GM12878 (cell line): ENCODE results near the gene PFKP. TPM values are rescaled to one million over a fixed set of nuclear protein-coding genes. Genes with fewer than 3 reads are reported as not detected.

Experiments used
- EZH2 ChIP-seq: IDR thresholded peaks from 2 replicates; pipeline ENCODE4 v1.6.1; 2012; ENCODE audit warnings: low read depth, mild to moderate bottlenecking, control low read depth, inconsistent platforms, low read length, borderline replicate concordance; ENCODE audit not compliant: control insufficient read depth
- HDAC2 ChIP-seq: fragments of 200-600 bp; sonication (generic); IDR thresholded peaks from 2 replicates; pipeline ENCODE4 v1.6.1; 2017
- KDM1A ChIP-seq: fragments of 200-600 bp; sonication (generic); IDR thresholded peaks from 2 replicates; pipeline ENCODE4 v1.6.1; 2016; ENCODE audit warnings: borderline replicate concordance
- NBN ChIP-seq: fragments of 450-650 bp; IDR thresholded peaks from 2 replicates; pipeline ENCODE4 v1.6.1; 2016
- NFIC ChIP-seq: IDR thresholded peaks from 2 replicates; pipeline ENCODE4 v1.6.1; 2012; ENCODE audit warnings: low read depth, mild to moderate bottlenecking, inconsistent platforms, low read length, moderate library complexity
- NFYB ChIP-seq: IDR thresholded peaks from 2 replicates; pipeline ENCODE4 v1.6.1; 2011; ENCODE audit warnings: low read depth, mild to moderate bottlenecking, low read length, improper control_type of control experiment, moderate library complexity; ENCODE audit not compliant: insufficient read depth
- RUNX3 ChIP-seq: IDR thresholded peaks from 2 replicates; pipeline ENCODE4 v1.6.1; 2012; ENCODE audit warnings: low read length, inconsistent platforms
- SIX5 ChIP-seq: IDR thresholded peaks from 2 replicates; pipeline ENCODE4 v1.6.1; 2011; ENCODE audit warnings: mild to moderate bottlenecking, low read depth, low read length, moderate library complexity; ENCODE audit not compliant: severe bottlenecking
- SMC3 ChIP-seq: IDR thresholded peaks from 2 replicates; pipeline ENCODE4 v1.6.1; 2011; ENCODE audit warnings: low read length, improper control_type of control experiment, borderline replicate concordance
- SP1 ChIP-seq: IDR thresholded peaks from one replicate; pipeline ENCODE4 v1.6.1; 2011; ENCODE audit warnings: low read depth, low read length
- YBX1 ChIP-seq: fragments of 450-650 bp; IDR thresholded peaks from 2 replicates; pipeline ENCODE4 v1.6.1; 2016; ENCODE audit warnings: antibody characterized with exemption
- ZSCAN29 ChIP-seq: fragments of 450-650 bp; IDR thresholded peaks from 2 replicates; pipeline ENCODE4 v1.6.1; 2017; ENCODE audit warnings: mild to moderate bottlenecking, moderate library complexity
- polyA plus RNA-seq, 11 experiments: library from polyadenylated mRNA; depleted of rRNA in 4 of 11; unstranded in 6 of 11; stranded (reverse) in 5 of 11; fragments of >200 nt; fragmentation: Nextera tagmentation in 4 of 11; fragmentation: Illumina TruSeq in 1 of 11; extraction: Ambion mirVana in 4 of 11; extraction: Trizol in 1 of 11; gene quantifications; 1 replicate in 1 of 11; 2 replicates in 10 of 11; pipeline versions ENCODE4 v1.2.1 to v1.2.3, GENCODE V29; 2011 to 2016; ENCODE audit warnings: inconsistent platforms in 2 of 11, missing spikeins in 2 of 11, low read depth in 1 of 11
- total RNA-seq, 4 experiments: library from RNA; depleted of rRNA in 3 of 4; stranded (reverse); fragments of >200 nt in 3 of 4; fragmentation: Illumina TruSeq in 1 of 4; extraction: Trizol in 1 of 4; gene quantifications; 2 replicates each; pipeline versions ENCODE4 v1.2.1 to v1.2.3, GENCODE V29; 2013 to 2021
- TF ChIP-seq, protein P1 (sequence below): IDR thresholded peaks from 2 replicates; pipeline ENCODE4 v1.6.1; 2012; ENCODE audit warnings: improper control_type of control experiment, low read depth, low read length; ENCODE audit not compliant: insufficient replicate concordance
- TF ChIP-seq, protein P2 (sequence below): fragments of 450-650 bp; IDR thresholded peaks from 2 replicates; pipeline ENCODE4 v1.6.1; 2017; ENCODE audit warnings: mild to moderate bottlenecking, moderate library complexity
- TF ChIP-seq, protein P3 (sequence below): IDR thresholded peaks from 2 replicates; pipeline ENCODE4 v1.6.1; 2011; ENCODE audit warnings: low read depth, mild to moderate bottlenecking, low read length, moderate library complexity, borderline replicate concordance; ENCODE audit errors: extremely low read depth
- TF ChIP-seq, protein P4 (sequence below): IDR thresholded peaks from 2 replicates; pipeline ENCODE4 v1.6.1; 2012; ENCODE audit warnings: low read depth, low read length, improper control_type of control experiment

Gene PFKP
- total and polyA plus RNA-seq, 10 of the 15 experiments (the other 5 are each of a cell fraction or from before 2014, with no cell fraction given) = 27.0 to 145 (median 95.7) TPM

DNA sequence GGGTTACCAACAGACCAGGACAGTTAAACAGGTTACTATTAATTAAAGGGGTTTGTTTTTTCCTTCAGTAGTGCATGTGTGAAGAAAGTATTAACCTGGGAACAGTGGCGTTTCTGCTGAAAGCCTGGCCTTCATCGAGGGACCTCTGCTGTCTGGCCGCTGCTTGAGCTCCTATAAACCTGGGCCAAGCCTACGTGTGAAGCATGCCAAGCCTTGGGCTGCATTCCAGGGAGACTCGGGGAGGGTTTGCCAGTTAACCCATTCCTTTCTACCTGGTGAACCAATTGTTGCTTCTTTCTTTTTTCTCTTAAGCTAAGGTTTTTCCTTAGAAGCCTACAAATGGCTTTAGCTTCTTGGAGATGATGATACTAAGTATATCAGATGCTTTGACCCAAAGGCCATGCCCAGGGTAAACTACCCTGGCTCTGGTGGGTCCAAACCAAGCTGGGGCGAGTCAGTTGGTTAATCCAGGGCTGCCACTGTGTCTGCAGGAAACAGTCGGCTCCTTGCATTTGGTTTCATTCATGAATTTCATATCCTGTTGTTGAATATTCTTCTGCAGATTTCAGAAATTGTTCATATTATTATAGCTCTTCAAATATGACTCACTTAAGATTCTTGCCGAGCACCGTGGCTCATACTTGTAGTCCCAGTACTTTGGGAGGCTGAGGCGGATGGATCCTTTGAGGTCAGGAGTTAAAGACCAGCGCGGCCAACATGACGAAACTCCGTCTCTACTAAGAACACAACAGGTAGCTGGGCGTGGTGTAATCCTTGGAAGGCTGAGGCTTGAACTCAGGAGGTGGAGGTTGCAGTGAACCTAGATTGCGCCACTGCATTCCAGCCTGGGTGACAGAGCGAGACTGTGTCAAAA, 23.8 kb downstream of the PFKP start (continued):
- TF ChIP-seq, protein P1, sequence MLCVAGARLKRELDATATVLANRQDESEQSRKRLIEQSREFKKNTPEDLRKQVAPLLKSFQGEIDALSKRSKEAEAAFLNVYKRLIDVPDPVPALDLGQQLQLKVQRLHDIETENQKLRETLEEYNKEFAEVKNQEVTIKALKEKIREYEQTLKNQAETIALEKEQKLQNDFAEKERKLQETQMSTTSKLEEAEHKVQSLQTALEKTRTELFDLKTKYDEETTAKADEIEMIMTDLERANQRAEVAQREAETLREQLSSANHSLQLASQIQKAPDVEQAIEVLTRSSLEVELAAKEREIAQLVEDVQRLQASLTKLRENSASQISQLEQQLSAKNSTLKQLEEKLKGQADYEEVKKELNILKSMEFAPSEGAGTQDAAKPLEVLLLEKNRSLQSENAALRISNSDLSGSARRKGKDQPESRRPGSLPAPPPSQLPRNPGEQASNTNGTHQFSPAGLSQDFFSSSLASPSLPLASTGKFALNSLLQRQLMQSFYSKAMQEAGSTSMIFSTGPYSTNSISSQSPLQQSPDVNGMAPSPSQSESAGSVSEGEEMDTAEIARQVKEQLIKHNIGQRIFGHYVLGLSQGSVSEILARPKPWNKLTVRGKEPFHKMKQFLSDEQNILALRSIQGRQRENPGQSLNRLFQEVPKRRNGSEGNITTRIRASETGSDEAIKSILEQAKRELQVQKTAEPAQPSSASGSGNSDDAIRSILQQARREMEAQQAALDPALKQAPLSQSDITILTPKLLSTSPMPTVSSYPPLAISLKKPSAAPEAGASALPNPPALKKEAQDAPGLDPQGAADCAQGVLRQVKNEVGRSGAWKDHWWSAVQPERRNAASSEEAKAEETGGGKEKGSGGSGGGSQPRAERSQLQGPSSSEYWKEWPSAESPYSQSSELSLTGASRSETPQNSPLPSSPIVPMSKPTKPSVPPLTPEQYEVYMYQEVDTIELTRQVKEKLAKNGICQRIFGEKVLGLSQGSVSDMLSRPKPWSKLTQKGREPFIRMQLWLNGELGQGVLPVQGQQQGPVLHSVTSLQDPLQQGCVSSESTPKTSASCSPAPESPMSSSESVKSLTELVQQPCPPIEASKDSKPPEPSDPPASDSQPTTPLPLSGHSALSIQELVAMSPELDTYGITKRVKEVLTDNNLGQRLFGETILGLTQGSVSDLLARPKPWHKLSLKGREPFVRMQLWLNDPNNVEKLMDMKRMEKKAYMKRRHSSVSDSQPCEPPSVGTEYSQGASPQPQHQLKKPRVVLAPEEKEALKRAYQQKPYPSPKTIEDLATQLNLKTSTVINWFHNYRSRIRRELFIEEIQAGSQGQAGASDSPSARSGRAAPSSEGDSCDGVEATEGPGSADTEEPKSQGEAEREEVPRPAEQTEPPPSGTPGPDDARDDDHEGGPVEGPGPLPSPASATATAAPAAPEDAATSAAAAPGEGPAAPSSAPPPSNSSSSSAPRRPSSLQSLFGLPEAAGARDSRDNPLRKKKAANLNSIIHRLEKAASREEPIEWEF = no peak
- TF ChIP-seq, protein P2, sequence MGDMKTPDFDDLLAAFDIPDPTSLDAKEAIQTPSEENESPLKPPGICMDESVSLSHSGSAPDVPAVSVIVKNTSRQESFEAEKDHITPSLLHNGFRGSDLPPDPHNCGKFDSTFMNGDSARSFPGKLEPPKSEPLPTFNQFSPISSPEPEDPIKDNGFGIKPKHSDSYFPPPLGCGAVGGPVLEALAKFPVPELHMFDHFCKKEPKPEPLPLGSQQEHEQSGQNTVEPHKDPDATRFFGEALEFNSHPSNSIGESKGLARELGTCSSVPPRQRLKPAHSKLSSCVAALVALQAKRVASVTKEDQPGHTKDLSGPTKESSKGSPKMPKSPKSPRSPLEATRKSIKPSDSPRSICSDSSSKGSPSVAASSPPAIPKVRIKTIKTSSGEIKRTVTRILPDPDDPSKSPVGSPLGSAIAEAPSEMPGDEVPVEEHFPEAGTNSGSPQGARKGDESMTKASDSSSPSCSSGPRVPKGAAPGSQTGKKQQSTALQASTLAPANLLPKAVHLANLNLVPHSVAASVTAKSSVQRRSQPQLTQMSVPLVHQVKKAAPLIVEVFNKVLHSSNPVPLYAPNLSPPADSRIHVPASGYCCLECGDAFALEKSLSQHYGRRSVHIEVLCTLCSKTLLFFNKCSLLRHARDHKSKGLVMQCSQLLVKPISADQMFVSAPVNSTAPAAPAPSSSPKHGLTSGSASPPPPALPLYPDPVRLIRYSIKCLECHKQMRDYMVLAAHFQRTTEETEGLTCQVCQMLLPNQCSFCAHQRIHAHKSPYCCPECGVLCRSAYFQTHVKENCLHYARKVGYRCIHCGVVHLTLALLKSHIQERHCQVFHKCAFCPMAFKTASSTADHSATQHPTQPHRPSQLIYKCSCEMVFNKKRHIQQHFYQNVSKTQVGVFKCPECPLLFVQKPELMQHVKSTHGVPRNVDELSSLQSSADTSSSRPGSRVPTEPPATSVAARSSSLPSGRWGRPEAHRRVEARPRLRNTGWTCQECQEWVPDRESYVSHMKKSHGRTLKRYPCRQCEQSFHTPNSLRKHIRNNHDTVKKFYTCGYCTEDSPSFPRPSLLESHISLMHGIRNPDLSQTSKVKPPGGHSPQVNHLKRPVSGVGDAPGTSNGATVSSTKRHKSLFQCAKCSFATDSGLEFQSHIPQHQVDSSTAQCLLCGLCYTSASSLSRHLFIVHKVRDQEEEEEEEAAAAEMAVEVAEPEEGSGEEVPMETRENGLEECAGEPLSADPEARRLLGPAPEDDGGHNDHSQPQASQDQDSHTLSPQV = no peak
- TF ChIP-seq ZSCAN29 (no peak), NFIC (peak; percentile 73; the same call in 1 of the 2 replicates), EZH2 (no peak), SIX5 (no peak), KDM1A (no peak), NFYB (no peak), SP1 (no peak), YBX1 (no peak), HDAC2 (no peak), RUNX3 (peak; percentile 81), NBN (no peak), SMC3 (no peak)
- TF ChIP-seq, protein P3, sequence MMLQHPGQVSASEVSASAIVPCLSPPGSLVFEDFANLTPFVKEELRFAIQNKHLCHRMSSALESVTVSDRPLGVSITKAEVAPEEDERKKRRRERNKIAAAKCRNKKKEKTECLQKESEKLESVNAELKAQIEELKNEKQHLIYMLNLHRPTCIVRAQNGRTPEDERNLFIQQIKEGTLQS = no peak
- TF ChIP-seq, protein P4, sequence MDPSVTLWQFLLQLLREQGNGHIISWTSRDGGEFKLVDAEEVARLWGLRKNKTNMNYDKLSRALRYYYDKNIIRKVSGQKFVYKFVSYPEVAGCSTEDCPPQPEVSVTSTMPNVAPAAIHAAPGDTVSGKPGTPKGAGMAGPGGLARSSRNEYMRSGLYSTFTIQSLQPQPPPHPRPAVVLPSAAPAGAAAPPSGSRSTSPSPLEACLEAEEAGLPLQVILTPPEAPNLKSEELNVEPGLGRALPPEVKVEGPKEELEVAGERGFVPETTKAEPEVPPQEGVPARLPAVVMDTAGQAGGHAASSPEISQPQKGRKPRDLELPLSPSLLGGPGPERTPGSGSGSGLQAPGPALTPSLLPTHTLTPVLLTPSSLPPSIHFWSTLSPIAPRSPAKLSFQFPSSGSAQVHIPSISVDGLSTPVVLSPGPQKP = no peak
